GM12872 (cell line): ENCODE data around the gene TEX47.

ENCODE experiments used
- CTCF ChIP-seq: IDR thresholded peaks from 3 replicates; pipeline ENCODE4 v1.5.1; 2011; ENCODE audit warnings: low read depth, mild to moderate bottlenecking, low read length, moderate library complexity; ENCODE audit not compliant: insufficient read depth

The TEX47 gene

GRCh38 chr7:88746126-88746525, 49.4 kb downstream of the TEX47 start:
- no peak for TF ChIP-seq CTCF
